Neural cell (in vitro differentiated cells): ENCODE measurements around the gene TMEM117.

Experiments
- CTCF ChIP-seq: fragments of 450-650 bp; IDR thresholded peaks from 2 replicates; pipeline ENCODE4 v1.5.1; 2014; ENCODE audit warnings: antibody characterized with exemption, mild to moderate bottlenecking, moderate library complexity; ENCODE audit not compliant: poor library complexity, severe bottlenecking
- EP300 ChIP-seq: fragments of 450-650 bp; conservative IDR thresholded peaks from 2 replicates; pipeline ENCODE4 v1.6.1; 2014; ENCODE audit warnings: antibody characterized with exemption, mild to moderate bottlenecking, moderate library complexity; ENCODE audit not compliant: poor library complexity, severe bottlenecking
- EZH2 ChIP-seq: fragments of 200-600, 300-800 bp; shearing (Covaris generic), sonication (generic); IDR thresholded peaks from 2 replicates; pipeline ENCODE4 v1.6.1; 2014; ENCODE audit warnings: antibody characterized with exemption, low read length, borderline replicate concordance, mild to moderate bottlenecking; ENCODE audit not compliant: insufficient read depth, poor library complexity, severe bottlenecking
- POLR2AphosphoS5 ChIP-seq: IDR thresholded peaks from 2 replicates; pipeline ENCODE4 v1.6.1; 2012
- RAD21 ChIP-seq: fragments of 450-650 bp; conservative IDR thresholded peaks from 2 replicates; pipeline ENCODE4 v1.6.1; 2014; ENCODE audit warnings: antibody characterized with exemption, mild to moderate bottlenecking, moderate library complexity
- REST ChIP-seq: IDR thresholded peaks from 2 replicates; pipeline ENCODE4 v1.6.1; 2012; ENCODE audit warnings: borderline replicate concordance
- SMC3 ChIP-seq: fragments of 450-650 bp; conservative IDR thresholded peaks from 2 replicates; pipeline ENCODE4 v1.6.1; 2014; ENCODE audit warnings: antibody characterized with exemption, mild to moderate bottlenecking, moderate library complexity; ENCODE audit not compliant: poor library complexity
- TAF1 ChIP-seq: IDR thresholded peaks from 2 replicates; pipeline ENCODE4 v1.6.1; 2012; ENCODE audit warnings: low read depth

- TF ChIP-seq CTCF (no peak), EP300 (no peak), POLR2AphosphoS5 (no peak), REST (no peak), SMC3 (no peak), EZH2 (no peak), RAD21 (no peak), TAF1 (no peak)
These were observed 19.7 kb upstream of the TMEM117 start for GRCh38 chr12:43816168-43816567.
